GM21423 (cell line): ENCODE measurements around the gene PPFIA3.
"Not testable (repeated sequence)": the region's sequence is repeated elsewhere in the genome, so short reads cannot be mapped to it uniquely, and the experiment has no call there.

ENCODE experiments used
- ATAC-seq: cut with Tn5 transposase; IDR thresholded peaks from one replicate; pipeline ENCODE4 v1.9.1; 2021; ENCODE audit warnings: mild to moderate bottlenecking, moderate library complexity; ENCODE audit not compliant: unreplicated experiment

Gene PPFIA3

DNA sequence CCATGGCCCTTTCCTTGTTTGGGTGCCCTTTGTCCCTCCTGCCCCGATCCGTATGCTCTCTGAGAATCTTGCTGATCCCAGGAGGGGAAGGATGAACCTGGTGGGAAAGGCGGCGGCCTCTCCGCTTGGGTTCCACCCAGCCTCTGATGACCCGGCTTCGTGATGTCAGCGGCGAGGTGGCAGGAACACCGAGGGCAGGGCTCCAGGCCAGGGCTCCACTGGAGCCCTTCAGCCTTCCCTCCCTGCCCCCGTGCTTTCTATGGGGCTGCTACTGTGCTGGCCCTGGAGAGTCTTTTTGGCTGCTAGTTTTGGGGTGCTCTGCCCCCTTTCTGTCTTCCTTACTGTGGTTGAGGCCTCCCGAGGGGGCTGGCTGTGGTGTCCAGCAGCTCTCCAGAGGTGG, 17.0 kb upstream of the PPFIA3 start:
- ATAC-seq: no peak

DNA sequence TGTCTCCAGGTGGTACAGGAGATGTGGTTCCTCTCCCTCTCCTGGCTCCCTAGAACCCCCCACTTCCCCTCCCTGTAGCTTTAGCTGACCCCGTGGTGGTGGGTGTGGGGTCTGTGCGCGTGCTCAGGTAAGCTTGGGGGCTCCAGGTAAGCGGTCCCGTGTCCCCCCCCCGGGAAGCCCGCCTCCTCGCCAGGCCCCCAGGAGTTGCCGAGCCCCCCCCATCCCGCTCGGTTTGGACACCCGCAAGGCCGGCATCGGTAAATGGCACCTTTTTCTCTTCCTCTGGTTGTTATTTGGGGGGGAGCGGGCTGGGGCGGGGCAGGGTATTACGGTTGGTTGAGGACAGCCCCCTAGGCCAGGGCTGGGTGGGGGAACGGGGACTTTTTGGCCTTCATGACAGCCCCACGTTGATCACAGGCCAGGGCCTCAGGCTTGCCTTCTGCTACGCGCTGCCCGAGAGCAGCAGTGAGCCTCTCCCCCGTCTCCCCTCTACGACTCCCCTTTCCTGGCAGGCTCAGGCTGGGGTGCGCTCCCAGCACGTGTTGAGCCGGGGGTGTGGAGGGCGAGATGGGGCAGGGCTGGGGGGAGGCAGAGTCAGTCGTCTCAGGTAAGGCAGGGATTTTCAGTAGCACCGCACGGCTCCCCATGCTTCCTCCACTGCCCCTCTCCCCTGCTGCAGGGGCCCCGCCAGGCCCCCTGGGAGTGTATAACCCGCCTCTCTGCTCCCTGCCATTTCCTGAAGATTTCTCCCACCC, 15.8 kb upstream of the PPFIA3 start:
- ATAC-seq: no peak

DNA sequence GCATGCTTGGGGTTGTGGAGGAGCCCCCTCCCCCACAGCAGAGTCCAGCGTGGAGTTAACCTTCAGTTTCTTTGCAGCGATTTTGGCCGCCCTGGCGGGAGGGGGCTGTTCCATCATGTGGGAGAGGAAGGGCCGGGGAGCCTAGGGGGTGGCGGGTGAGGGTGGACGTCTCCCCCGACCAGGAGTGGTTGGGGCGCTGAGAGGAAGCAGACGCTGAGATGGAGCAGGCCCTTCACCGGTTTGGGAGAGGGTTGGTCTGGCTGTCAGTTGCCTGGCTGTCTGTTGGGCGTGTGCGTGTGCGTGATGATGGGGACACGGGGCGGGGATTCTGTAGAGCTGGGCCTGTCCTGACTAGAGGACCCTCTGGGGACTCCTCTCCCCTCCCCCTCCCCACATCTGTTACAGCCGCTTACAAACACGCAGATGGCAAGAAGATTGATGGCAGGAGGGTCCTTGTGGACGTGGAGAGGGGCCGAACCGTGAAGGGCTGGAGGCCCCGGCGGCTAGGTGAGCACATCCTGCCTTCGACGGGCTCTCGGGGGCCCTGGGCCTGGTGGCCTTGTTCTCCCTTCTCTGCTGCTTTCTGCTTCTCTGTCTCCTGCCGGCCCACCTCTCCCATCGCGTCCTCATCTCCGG, 15.0 kb upstream of the PPFIA3 start:
- no peak for ATAC-seq

DNA sequence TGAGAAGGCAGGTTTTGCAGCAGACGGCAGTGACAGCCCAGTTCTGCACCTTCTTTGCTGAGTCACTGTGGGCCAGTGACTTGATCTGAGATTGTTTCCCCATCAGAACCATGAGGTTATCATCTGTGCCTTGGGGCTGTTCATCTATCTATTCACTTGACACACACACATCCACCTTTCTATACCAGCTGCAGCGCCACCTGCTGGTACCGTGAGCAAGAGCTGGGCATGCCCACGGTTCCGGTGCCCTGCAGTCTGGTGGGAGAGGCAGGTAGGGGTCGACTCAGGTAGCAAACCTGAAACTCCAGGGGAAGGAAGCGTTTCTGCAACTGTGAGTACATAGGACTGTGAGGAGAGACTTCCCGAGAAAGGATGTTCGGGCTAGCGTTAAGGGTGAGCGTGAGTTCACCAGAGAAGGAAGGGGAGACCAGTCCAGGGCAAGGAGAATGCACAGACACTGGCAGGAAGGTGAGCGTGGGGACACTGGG, 12.7 kb upstream of the PPFIA3 start:
- no peak for ATAC-seq

DNA sequence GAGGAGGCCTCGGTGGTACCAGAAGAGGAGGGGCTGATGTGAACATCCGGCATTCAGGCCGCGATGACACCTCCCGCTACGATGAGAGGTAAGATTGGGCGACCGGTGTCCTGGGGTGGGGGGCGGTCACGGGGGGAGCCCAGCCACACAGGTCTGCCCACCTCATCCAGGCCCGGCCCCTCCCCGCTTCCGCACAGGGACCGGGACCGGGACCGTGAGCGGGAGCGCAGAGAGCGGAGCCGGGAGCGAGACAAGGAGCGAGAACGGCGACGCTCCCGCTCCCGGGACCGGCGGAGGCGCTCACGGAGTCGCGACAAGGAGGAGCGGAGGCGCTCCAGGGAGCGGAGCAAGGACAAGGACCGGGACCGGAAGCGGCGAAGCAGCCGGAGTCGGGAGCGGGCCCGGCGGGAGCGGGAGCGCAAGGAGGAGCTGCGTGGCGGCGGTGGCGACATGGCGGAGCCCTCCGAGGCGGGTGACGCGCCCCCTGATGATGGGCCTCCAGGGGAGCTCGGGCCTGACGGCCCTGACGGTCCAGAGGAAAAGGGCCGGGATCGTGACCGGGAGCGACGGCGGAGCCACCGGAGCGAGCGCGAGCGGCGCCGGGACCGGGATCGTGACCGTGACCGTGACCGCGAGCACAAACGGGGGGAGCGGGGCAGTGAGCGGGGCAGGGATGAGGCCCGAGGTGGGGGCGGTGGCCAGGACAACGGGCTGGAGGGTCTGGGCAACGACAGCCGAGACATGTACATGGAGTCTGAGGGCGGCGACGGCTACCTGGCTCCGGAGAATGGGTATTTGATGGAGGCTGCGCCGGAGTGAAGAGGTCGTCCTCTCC, 11.5 kb upstream of the PPFIA3 start:
- ATAC-seq: no peak

DNA sequence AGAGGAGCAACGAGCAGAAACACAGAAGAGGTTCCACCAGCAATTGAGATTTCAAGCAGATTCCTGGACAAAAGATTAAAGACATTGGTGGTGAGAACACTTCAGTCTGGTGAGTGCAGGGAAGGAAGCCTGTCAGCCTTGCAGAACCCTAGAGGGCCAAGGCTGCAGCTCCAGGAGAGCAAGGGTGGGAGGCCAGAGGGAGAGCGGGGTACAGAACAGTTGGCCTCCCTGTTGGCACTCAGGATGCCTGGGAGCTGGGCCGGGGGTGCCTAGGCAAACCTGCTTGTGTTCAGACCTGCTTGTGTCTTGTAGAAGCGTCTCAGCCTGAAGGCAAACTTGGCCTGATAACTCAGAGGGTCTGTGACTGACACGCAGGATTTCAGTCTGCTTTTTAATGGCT, 10.3 kb upstream of the PPFIA3 start:
- ATAC-seq: no peak

DNA sequence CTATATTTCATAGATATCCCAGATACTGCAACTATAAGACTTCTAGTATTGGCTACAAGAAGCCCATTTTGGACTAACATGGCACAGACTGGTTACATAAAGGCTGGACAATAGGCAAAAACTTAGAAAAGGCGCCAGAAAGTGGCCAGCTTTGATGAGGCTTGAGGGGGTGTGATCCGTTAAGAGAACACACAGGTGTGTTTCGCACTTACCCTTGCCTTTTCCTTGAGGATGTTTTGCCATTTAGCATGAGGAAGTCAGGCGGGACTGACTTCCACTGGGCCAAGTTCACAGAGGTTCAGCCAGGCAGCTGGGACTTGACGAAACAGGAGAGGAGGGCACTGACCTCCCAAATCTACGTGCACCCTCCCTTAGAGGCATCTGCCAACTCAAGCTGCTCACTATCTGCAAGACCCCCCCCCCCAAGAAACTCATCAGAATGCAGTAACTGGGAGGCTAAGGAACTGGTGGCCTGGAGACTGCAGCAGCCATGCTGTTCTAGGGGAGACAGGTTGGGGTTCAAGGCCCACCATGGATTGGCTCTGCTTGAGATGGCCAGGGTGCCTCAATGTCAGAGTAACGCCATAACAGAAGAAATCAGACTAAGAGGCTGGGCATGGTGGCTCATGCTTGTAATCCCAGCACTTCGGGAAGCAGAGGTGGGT, 9.6 kb upstream of the PPFIA3 start:
- ATAC-seq: no peak

DNA sequence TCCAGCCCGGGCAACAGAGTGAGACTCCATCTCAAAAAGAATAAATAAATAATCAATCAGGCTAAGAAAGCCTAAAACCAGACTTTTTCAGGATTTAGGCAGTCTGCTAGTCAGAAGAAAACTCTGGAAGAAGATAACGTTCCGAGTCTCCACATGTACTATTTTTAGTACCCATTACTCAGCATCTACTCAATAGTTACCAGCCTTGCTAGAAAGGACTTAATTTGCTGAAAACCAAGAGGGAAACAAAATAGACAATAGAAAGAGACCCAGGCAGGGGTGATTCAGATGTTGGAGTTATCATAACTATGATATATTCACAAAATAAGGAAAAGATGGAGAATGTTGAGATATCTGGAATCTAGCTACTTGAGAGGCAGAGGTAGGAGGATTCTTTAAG, 8.8 kb upstream of the PPFIA3 start:
- ATAC-seq: no peak

DNA sequence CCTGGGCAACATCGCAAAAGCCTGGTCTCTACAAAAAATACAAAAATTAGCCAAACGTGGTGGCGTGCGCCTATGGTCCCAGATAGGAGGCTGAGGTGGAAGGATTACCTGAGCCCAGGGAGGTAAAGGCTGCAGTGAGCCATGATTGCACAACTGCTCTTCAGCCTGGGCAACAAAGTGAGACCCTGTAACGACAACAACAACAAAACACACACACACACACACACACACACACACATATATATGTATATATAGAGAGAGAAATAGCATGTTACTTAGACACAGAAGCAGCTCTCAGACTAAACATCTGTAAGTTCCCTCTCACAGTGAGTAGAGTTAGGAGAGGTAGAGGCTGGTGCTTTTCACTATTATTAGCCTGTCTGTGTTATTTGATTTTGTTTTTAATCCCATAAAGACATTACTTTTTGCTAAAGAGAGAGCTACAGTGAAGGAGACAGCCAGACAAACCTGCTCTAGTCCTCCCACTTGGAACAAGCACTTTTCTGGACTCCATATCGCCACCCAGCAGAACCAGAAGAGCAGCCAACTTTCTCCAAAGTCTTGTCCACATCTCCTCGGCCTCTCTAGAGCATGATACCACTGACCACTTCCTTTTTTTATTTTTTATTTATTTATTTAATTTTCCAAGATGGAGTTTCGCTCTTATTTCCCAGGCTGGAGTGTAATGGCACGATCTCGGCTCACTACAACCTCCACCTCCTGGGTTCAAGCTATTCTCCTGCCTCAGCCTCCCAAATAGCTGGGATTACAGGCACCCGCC, 7.9 kb upstream of the PPFIA3 start:
- no peak for ATAC-seq

DNA sequence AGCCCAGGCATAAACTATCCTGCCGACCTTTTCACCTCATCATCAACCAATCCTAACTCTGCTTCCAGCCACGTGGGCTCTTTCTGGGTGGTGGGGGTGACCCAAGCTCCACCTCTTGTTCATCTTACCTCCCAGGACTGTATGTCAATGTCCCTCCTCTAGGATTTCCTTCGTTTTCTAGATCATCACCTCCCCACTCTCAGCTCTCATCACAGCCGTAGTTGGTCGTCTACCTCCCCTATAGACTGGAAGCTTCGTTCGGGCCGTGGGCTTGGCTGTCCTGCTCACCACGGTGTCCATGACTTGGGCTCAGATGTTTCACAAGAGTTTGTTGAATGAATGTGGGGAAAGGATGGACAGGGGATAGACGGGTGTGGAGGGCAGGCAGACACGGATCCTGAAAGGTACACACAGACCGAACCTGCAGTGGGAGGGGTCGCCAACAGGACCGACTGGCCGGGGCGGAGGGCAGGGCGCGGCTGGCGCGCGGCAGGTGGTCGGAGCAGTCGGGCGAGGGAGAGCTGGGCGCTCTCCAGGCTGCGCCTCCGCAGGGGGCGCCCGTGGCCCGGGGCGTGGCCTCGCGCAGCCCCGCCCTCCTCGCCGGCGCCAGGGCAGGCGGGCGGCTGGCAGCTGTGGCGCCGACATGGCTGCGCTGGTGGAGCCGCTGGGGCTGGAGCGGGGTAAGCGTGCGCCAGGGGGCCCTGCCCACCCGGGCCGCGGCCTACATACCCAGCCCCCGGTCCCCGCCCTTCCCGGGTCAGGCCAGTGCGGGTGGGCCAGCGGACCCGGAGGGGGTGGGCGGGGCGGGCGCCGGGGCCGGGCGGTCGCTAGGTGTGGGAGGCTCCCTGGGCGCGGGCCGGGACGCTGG, 5.3 kb upstream of the PPFIA3 start, which contains the start of gene LIN7B:
Gene LIN7B (plus strand): TSS at position 609 of the 868 bp plus-strand sequence. CDS start 35 bp downstream, at position 644.
- ATAC-seq: peak; percentile 40

DNA sequence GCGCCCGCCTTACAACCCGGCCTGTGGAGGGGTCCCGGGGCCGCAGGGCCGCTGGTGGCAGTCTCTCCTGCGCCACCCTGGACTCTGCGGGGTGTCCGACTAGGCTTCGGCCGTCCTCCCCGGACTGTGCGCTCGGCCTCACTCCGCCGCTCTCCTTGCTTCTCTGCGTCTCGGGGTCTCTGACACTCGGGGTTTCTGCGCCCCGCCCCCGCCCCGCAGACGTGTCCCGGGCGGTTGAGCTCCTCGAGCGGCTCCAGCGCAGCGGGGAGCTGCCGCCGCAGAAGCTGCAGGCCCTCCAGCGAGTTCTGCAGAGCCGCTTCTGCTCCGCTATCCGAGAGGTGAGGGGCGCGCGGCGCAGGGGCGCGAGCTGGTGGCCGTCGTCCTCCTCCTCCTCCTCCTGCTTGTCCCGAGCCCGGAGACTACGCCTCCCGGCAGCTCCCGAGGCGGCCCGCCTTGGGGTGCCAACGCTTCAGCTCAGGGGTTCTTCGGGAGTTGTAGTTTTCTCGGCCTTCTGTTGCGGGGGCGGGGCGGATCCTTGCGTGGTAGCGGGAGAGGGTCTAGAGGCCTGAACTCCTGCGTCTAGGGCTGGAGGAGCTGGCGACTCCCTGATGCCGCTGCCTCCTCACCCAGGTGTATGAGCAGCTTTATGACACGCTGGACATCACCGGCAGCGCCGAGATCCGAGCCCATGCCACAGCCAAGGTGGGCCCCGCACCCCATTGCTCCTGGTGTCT, 4.5 kb upstream of the PPFIA3 start:
- no peak for ATAC-seq

DNA sequence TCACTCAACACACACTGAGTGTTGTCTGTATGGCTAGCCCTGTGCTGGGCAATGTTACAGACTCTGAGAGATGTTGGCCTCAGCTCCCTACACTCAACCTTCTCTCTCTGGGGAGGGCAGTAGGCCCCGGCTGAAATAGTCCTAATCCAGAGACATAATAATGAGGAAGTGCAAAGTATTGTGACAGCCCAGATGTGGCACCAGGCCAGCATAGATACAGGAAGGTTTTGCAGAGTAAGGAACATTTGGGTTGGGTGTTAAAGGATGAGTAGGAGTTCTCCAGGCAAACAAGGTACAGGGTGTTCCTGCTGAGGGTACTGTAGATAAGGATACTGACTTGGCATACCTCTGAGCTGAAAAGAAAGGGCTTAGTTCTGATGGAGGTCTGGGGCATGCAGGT, 2.8 kb upstream of the PPFIA3 start:
- no peak for ATAC-seq

DNA sequence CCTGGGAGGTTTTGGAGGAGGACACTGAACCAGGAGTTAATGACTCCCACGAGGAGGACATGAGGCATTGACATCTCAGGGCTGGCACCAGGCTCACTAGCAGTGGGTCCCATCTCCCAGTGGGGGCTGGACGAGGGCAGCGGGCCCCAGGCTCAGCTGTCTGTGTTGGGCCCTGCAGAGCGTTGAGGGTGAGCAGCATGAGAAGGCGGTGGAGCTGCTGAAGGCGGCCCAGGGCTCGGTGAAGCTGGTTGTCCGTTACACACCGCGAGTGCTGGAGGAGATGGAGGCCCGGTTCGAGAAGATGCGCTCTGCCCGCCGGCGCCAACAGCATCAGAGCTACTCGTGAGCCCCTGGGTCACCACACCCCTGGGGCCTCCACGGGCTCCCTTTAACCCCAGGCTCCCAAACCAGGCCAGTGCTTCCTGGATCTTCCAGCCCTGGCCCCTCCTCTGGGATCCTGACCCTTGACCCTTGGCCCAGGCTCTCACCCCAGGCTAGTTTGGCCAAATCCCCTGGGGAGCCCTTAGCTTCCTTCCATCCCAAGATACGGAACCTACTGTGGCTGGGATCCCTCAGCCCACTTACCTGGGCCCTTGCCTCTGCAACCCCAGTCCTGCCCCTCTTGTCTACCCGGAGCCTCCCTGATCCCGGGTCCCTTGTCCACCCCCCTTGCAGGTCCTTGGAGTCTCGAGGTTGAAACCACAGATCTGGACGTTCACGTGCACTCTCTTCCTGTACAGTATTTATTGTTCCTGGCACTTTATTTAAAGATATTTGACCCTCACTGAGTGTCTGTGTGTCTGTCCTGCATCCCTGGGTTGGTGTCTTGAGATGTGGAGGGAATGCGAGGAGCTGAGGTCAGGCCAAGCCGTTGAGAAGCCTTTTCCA, 1.4 kb upstream of the PPFIA3 start:
- no peak for ATAC-seq

DNA sequence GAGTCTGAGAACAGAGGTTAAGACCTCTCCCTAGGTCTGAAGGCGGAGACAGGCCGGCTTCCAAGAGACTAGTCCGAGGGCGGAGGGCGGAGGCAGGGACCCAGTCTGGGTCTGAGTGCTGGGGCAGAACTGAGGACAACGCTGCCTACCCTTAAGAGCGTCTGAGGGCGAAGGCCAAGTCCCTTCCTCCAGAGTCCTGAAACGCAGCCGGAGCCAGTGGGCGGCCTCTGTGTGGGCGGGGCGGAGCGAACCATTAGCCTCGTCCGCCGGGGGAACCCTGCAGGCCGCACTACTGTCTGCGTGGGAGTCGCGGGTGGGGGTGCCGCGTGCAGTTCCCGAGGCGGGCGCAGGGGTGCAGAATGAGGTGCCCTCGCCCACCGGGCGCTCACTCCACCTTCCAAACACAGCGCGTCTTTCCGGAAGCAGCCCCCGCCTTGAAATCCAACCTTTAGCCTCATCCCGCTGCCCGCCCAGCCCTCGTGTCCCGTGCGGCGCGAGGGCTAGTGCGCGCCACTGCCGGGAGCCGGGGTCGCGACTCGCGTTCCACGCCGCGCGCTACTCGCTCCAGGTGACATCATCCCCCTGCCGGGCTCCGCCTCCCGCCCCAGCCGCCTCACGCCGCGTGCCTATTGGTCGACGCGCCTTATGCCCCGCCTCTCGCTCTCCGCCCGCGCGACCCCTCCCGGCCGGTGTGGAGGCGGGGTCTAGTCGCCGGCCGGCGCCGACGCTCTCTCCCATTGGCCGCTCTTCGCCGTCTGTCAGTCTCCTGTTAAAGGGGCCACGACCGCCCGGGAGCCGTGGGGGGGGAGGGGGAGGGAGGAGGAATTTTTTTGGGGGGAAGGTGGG, 556 bp upstream of the PPFIA3 start, which contains the start of gene C19orf73:
Gene C19orf73 (minus strand): TSS at position 579 of the 846 bp plus-strand sequence. CDS start 121 bp downstream, at position 458.
- peak; percentile 75 for ATAC-seq

DNA sequence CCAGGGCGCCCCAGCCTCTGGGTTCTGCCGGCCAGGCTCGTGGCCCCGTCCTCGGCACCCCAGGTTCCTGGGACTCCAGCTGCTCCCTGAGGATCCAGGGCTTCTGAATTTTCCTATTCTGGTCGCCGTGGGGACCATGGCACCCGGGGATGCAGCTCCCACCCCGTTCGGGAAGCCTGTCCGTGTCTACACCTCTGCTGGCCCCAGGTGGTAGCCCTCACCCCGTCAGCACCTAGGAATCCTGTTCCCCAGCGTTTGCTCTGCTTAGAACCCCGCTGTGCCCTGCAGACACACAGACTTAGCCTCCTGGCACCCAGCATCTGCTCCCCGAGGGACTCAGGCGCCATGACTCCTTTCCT, 960 bp downstream of the PPFIA3 start:
- ATAC-seq: no peak

DNA sequence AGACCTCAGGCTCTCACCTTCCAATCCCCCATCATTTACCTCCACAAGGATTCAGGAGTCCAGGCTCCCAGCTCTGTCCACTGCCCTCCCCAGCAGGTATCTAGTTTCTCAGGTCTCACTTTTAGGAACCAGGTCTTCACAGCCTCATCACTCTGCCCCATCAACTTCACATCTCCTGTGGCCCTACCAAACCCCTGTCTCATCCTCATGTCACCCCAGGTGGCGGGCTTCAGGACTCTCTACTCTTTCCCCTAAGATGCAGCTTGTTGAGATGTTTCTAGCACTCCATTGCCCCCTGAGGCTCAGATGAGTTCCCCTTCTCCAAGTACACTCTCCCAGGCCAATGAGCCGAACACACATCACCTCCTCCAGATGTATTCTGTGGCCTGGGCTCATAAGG, 1.5 kb downstream of the PPFIA3 start:
- ATAC-seq: no peak

DNA sequence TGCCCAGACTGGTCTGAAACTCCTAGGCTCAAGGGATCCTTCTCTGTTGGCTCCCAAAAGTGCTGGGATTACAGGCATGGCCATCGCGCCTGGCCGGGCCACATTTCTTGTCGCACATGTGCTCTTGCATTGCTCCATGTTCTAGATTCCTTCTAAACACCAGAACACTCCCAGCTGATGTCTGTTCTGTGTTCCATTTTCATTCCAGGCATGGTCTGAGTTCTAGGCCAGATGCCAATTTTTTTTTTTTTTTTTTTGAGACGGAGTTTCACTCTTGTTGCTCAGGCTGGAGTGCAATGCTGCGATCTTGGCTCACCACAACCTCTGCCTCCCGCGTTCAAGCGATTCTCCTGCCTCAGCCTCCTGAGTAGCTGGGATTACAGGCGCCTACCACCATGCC, 2.5 kb downstream of the PPFIA3 start:
- not testable (repeated sequence) for ATAC-seq
